ENCODE data around the gene UFD1. TPM values are rescaled to one million over a fixed set of nuclear protein-coding genes. Genes with fewer than 3 reads are reported as not detected.
A peak's percentile ranks its signal among the peaks of the same experiment; 100 is the strongest.

Gene UFD1
- total and polyA plus RNA-seq, 4 experiments from 2014 or later, result 42.0 to 126 (median 65.0) TPM

- no peak overlapping the region for H3K4me3 Mint-ChIP-seq
- peak overlapping the region in 3 of 7 donors; percentile 30 to 83 (median 30) for H3K27ac Mint-ChIP-seq
- H3K9me3 ChIP-seq (ENCODE audit: control insufficient read depth in 1 of 2, low read length in 2 of 2), result no peaks in the 10 kb centered on the region
- DNase-seq, result no peak
- POLR2A ChIA-PET (ENCODE audit: partially characterized antibody), result no interaction called here
- H3K9me3 Mint-ChIP-seq, result no peaks in the 10 kb centered on the region
- H3K36me3 Mint-ChIP-seq, result no peaks in the 10 kb centered on the region
- no peak overlapping the region for H3K4me3 ChIP-seq (ENCODE audit: low read length in 2 of 2)
- H3K27me3 Mint-ChIP-seq, result no peaks in the 10 kb centered on the region
- H3K4me1 Mint-ChIP-seq, result peaks cover 6 to 9% (median 8%) of the 10 kb centered on the region in 4 donors
- CTCF ChIA-PET (ENCODE audit: partially characterized antibody), result interaction anchor here (1.1 kb wide), 1 partner anchor 134 kb away, joined by 6 read pairs; no protein-coding TSS in a partner anchor
- no peaks in the 10 kb centered on the region for H3K36me3 ChIP-seq (ENCODE audit: insufficient read depth, low read length)
- intact Hi-C loops (cut with micrococcal nuclease), result no loop called here
- no peak overlapping the region for H3K27ac ChIP-seq (ENCODE audit: low read depth, low read length)
- H3K27me3 ChIP-seq (ENCODE audit: insufficient read depth, low read length), result no peaks in the 10 kb centered on the region
- peaks cover 6% of the 10 kb centered on the region for H3K4me1 ChIP-seq (ENCODE audit: insufficient read depth, low read length)
Observed at GRCh38 chr22:19506212-19506611, 27.2 kb upstream of the UFD1 start.

- CTCF ChIA-PET (ENCODE audit: partially characterized antibody), result interaction anchor here (1.1 kb wide), 1 partner anchor 134 kb away, joined by 6 read pairs; no protein-coding TSS in a partner anchor
- Histone ChIP-seq H3K27me3 (ENCODE audit: insufficient read depth, low read length) (no peaks in the 10 kb centered on the region), H3K4me3 (ENCODE audit: low read length in 2 of 2) (no peak overlapping the region), H3K9me3 (ENCODE audit: control insufficient read depth in 1 of 2, low read length in 2 of 2) (no peaks in the 10 kb centered on the region), H3K27ac (ENCODE audit: low read depth, low read length) (no peak overlapping the region), H3K4me1 (ENCODE audit: insufficient read depth, low read length) (peaks cover 6% of the 10 kb centered on the region), H3K36me3 (ENCODE audit: insufficient read depth, low read length) (no peaks in the 10 kb centered on the region)
- peaks cover 6 to 9% (median 8%) of the 10 kb centered on the region in 4 donors for H3K4me1 Mint-ChIP-seq
- no peaks in the 10 kb centered on the region for H3K36me3 Mint-ChIP-seq
- no peaks in the 10 kb centered on the region for H3K27me3 Mint-ChIP-seq
- H3K4me3 Mint-ChIP-seq, result peak overlapping the region in 1 of 8 donors; percentile 51
- peak overlapping the region in 3 of 7 donors; percentile 30 to 85 (median 83) for H3K27ac Mint-ChIP-seq
- intact Hi-C loops (cut with micrococcal nuclease), result no loop called here
- POLR2A ChIA-PET (ENCODE audit: partially characterized antibody), result no interaction called here
- no peak for DNase-seq
- no peaks in the 10 kb centered on the region for H3K9me3 Mint-ChIP-seq
Observed at GRCh38 chr22:19505735-19506126, 26.7 kb upstream of the UFD1 start.

- no peaks in the 10 kb centered on the region for H3K36me3 ChIP-seq (ENCODE audit: insufficient read depth, low read length)
- no peak overlapping the region for H3K27ac ChIP-seq (ENCODE audit: low read depth, low read length)
- H3K27me3 ChIP-seq (ENCODE audit: insufficient read depth, low read length), result no peaks in the 10 kb centered on the region
- H3K4me1 ChIP-seq (ENCODE audit: insufficient read depth, low read length), result peaks cover 6% of the 10 kb centered on the region
- DNase-seq, result no peak
- H3K27ac Mint-ChIP-seq, result peak overlapping the region in 3 of 7 donors; percentile 30 to 85 (median 52)
- ChIA-PET POLR2A (ENCODE audit: partially characterized antibody) (no interaction called here), CTCF (ENCODE audit: partially characterized antibody) (interaction anchor here (1.1 kb wide), 1 partner anchor 135 kb away, joined by 6 read pairs; no protein-coding TSS in a partner anchor)
- H3K9me3 Mint-ChIP-seq, result no peaks in the 10 kb centered on the region
- H3K4me3 ChIP-seq (ENCODE audit: low read length in 2 of 2), result no peak overlapping the region
- no peaks in the 10 kb centered on the region for H3K27me3 Mint-ChIP-seq
- H3K9me3 ChIP-seq (ENCODE audit: control insufficient read depth in 1 of 2, low read length in 2 of 2), result no peaks in the 10 kb centered on the region
- H3K36me3 Mint-ChIP-seq, result no peaks in the 10 kb centered on the region
- peaks cover 6 to 9% (median 8%) of the 10 kb centered on the region in 4 donors for H3K4me1 Mint-ChIP-seq
- intact Hi-C loops (cut with micrococcal nuclease), result no loop called here
- H3K4me3 Mint-ChIP-seq, result peak overlapping the region in 2 of 8 donors; percentile 51 to 54
Observed at GRCh38 chr22:19504900-19505734, 26.1 kb upstream of the UFD1 start.

GRCh38 chr22:19503869-19504268 lies 24.9 kb upstream of the UFD1 start:
- no peaks in the 10 kb centered on the region for H3K36me3 Mint-ChIP-seq
- DNase-seq, result no peak
- no peak overlapping the region for H3K4me3 Mint-ChIP-seq
- H3K27me3 ChIP-seq (ENCODE audit: insufficient read depth, low read length), result no peaks in the 10 kb centered on the region
- H3K4me1 Mint-ChIP-seq, result peaks cover 6 to 9% (median 8%) of the 10 kb centered on the region in 4 donors
- ChIA-PET POLR2A (ENCODE audit: partially characterized antibody) (no interaction called here), CTCF (ENCODE audit: partially characterized antibody) (no interaction called here)
- no peaks in the 10 kb centered on the region for H3K9me3 ChIP-seq (ENCODE audit: control insufficient read depth in 1 of 2, low read length in 2 of 2)
- intact Hi-C loops (cut with micrococcal nuclease), result no loop called here
- H3K4me3 ChIP-seq (ENCODE audit: low read length in 2 of 2), result no peak overlapping the region
- no peak overlapping the region for H3K27ac ChIP-seq (ENCODE audit: low read depth, low read length)
- H3K36me3 ChIP-seq (ENCODE audit: insufficient read depth, low read length), result no peaks in the 10 kb centered on the region
- no peaks in the 10 kb centered on the region for H3K27me3 Mint-ChIP-seq
- peaks cover 6% of the 10 kb centered on the region for H3K4me1 ChIP-seq (ENCODE audit: insufficient read depth, low read length)
- peak overlapping the region in 1 of 7 donors; percentile 84 for H3K27ac Mint-ChIP-seq
- no peaks in the 10 kb centered on the region for H3K9me3 Mint-ChIP-seq

- ChIA-PET POLR2A (ENCODE audit: partially characterized antibody) (no interaction called here), CTCF (ENCODE audit: partially characterized antibody) (no interaction called here)
- DNase-seq, result no peak
- Mint-ChIP-seq H3K4me1 (peaks cover 6 to 9% (median 8%) of the 10 kb centered on the region in 4 donors), H3K9me3 (no peaks in the 10 kb centered on the region), H3K36me3 (no peaks in the 10 kb centered on the region), H3K27ac (no peak overlapping the region), H3K27me3 (no peaks in the 10 kb centered on the region), H3K4me3 (no peak overlapping the region)
- peaks cover 6% of the 10 kb centered on the region for H3K4me1 ChIP-seq (ENCODE audit: insufficient read depth, low read length)
- no peaks in the 10 kb centered on the region for H3K27me3 ChIP-seq (ENCODE audit: insufficient read depth, low read length)
- H3K4me3 ChIP-seq (ENCODE audit: low read length in 2 of 2), result no peak overlapping the region
- no peaks in the 10 kb centered on the region for H3K9me3 ChIP-seq (ENCODE audit: control insufficient read depth in 1 of 2, low read length in 2 of 2)
- intact Hi-C loops (cut with micrococcal nuclease), result no loop called here
- no peak overlapping the region for H3K27ac ChIP-seq (ENCODE audit: low read depth, low read length)
- H3K36me3 ChIP-seq (ENCODE audit: insufficient read depth, low read length), result no peaks in the 10 kb centered on the region
Observed at GRCh38 chr22:19503367-19503766, 24.4 kb upstream of the UFD1 start.

GRCh38 chr22:19501897-19502447 lies 23.0 kb upstream of the UFD1 start:
- Mint-ChIP-seq H3K36me3 (no peaks in the 10 kb centered on the region), H3K27ac (no peak overlapping the region), H3K9me3 (no peaks in the 10 kb centered on the region), H3K4me1 (peaks cover 6 to 9% (median 8%) of the 10 kb centered on the region in 4 donors), H3K27me3 (no peaks in the 10 kb centered on the region), H3K4me3 (no peak overlapping the region)
- CTCF ChIA-PET (ENCODE audit: partially characterized antibody), result no interaction called here
- POLR2A ChIA-PET (ENCODE audit: partially characterized antibody), result no interaction called here
- Histone ChIP-seq H3K36me3 (ENCODE audit: insufficient read depth, low read length) (no peaks in the 10 kb centered on the region), H3K4me3 (ENCODE audit: low read length in 2 of 2) (no peak overlapping the region), H3K9me3 (ENCODE audit: control insufficient read depth in 1 of 2, low read length in 2 of 2) (no peaks in the 10 kb centered on the region), H3K27me3 (ENCODE audit: insufficient read depth, low read length) (no peaks in the 10 kb centered on the region), H3K4me1 (ENCODE audit: insufficient read depth, low read length) (peaks cover 6% of the 10 kb centered on the region), H3K27ac (ENCODE audit: low read depth, low read length) (no peak overlapping the region)
- DNase-seq, result no peak
- intact Hi-C loops (cut with micrococcal nuclease), result no loop called here

- Histone ChIP-seq H3K36me3 (ENCODE audit: insufficient read depth, low read length) (no peaks in the 10 kb centered on the region), H3K27ac (ENCODE audit: low read depth, low read length) (no peak overlapping the region), H3K4me3 (ENCODE audit: low read length in 2 of 2) (no peak overlapping the region), H3K4me1 (ENCODE audit: insufficient read depth, low read length) (no peaks in the 10 kb centered on the region), H3K27me3 (ENCODE audit: insufficient read depth, low read length) (no peaks in the 10 kb centered on the region), H3K9me3 (ENCODE audit: control insufficient read depth in 1 of 2, low read length in 2 of 2) (no peaks in the 10 kb centered on the region)
- no peak for DNase-seq
- intact Hi-C loops (cut with micrococcal nuclease), result no loop called here
- H3K4me1 Mint-ChIP-seq, result peaks cover 4 to 7% (median 5%) of the 10 kb centered on the region in 4 donors
- POLR2A ChIA-PET (ENCODE audit: partially characterized antibody), result no interaction called here
- no peaks in the 10 kb centered on the region for H3K36me3 Mint-ChIP-seq
- H3K9me3 Mint-ChIP-seq, result no peaks in the 10 kb centered on the region
- CTCF ChIA-PET (ENCODE audit: partially characterized antibody), result no interaction called here
- H3K4me3 Mint-ChIP-seq, result no peak overlapping the region
- no peak overlapping the region for H3K27ac Mint-ChIP-seq
- H3K27me3 Mint-ChIP-seq, result no peaks in the 10 kb centered on the region
Observed at GRCh38 chr22:19499880-19500242, 20.9 kb upstream of the UFD1 start.

Data from CD4-positive, alpha-beta memory T cell (primary cell).